ENCODE data around the gene ALG11. TPM values are rescaled to one million over a fixed set of nuclear protein-coding genes. Genes with fewer than 3 reads are reported as not detected.
"Not testable (repeated sequence)": the region's sequence is repeated elsewhere in the genome, so short reads cannot be mapped to it uniquely, and the experiment has no call there.

Gene ALG11
- 10 to 100 TPM; 29.7 to 36.8 (median 32.7) TPM for polyA plus RNA-seq (ENCODE audit: insufficient read length in 4 of 4)

- peak; percentile 95 to 97 (median 97) for DNase-seq (ENCODE audit: low read depth in 4 of 4, low spot score in 3 of 4)
Observed at GRCh38 chr13:52011632-52012511, at the start of gene ALG11. TSS of gene ALG11 (plus strand) at chr13:52012398. CDS start at chr13:52012419, 21 bp downstream.

- DNase-seq (ENCODE audit: low read depth in 4 of 4, low spot score in 3 of 4) = no peak
Observed at GRCh38 chr13:51966186-51966585, 46.0 kb upstream of the ALG11 start.

- DNase-seq (ENCODE audit: low read depth in 4 of 4, low spot score in 3 of 4) = no peak
Observed at GRCh38 chr13:51967482-51968446, 44.4 kb upstream of the ALG11 start.

DNA sequence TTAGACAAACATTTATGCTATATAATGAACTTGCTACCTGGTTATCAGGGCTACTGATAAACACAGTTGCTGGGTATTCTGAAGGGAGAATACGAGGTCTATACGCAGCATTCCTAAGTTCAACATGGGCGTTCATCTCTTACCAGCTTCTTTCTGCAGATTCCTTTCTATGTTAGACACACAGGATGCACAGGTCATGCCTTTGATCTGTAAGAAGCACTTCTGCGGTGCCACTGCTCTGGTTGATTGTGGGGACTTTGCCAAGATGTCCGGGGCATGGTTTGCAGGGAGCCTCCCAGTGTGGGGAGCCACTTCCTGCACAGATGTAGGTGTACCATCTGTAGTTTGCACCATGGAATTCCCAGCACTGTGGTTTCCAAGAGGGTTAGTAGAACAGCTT, 41.8 kb upstream of the ALG11 start:
- no peak for DNase-seq (ENCODE audit: low read depth in 4 of 4, low spot score in 3 of 4)

DNA sequence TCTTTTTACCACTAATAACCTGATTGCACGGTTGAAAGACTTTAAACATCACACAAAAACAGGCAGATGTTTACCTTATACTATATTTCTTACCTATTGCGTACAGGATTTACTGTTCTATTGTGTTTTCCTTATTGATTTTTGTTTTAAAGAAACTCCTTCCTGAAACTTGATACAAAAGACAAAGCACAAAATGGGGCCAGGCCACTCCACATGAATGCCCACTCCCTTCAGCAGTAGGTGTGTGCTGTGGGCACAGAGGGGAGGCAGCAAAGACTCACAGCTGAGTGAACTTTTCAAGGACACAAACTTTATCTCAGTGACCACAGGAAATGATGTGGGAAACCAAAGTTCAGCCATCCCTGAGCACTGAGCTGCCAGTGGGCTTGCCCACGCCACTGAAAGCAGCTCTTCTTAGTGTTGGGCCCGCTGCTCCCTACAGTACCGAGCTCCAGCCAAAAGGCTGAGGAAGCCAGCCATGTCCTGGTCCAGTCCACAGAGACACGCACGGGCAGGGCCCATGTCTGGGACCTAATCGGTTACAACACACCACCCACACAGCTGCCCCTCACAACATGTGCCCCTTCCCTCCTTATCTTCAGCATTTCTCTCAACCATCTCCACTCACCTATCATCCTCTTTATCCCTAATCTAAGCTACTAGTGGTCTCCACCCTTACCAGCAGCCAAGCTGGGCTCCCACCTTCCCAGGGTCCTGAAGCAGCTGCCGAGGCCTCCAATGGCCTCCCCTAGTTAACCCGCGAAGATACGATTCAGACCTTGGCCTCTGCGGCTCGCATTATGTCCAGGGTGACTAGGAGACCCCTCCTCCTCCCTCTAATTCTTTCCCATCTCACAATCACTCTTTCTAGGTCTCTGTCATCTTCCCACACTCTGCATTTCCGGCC, 40.4 kb upstream of the ALG11 start:
- DNase-seq (ENCODE audit: low read depth in 4 of 4, low spot score in 3 of 4) = no peak

GRCh38 chr13:51974482-51974881, 37.7 kb upstream of the ALG11 start:
- no peak for DNase-seq (ENCODE audit: low read depth in 4 of 4, low spot score in 3 of 4)

DNA sequence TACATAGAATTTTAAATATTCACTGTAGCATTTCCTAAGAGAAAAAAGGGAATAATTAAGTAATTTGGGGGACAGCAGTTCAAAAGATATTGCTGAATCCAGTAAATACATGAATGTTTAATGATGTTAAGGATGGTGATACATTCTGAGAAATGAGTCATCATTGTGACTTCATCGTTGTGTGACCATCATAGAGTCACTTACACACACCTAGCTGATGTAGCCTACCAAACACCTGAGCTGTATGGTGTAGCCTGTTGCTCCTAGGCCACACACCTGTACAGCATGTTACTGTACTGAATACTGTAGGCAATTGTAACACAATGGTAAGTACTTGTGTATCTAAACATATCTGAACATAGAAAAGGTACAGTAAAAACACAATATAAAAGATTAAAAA, 35.8 kb upstream of the ALG11 start:
- no peak for DNase-seq (ENCODE audit: low read depth in 4 of 4, low spot score in 3 of 4)

DNA sequence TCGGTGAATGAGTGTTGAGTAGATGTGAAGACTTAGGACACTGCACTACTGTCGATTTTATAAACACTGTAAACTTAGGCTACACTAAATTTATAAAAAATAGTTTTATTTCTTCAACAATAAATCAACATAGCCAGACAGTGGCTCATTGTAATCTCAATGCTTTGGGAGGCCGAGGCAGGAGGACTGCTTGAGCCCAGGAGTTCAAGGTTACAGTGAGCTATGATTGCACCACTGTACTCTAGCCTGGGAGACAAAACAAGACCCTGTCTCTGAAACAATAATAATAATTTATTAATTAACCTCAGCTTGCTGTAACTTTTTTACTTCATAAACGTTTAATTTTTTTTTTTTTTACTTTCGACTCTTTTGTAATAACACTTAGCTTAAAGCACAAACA, 35.3 kb upstream of the ALG11 start:
- DNase-seq (ENCODE audit: low read depth in 4 of 4, low spot score in 3 of 4) = no peak

DNA sequence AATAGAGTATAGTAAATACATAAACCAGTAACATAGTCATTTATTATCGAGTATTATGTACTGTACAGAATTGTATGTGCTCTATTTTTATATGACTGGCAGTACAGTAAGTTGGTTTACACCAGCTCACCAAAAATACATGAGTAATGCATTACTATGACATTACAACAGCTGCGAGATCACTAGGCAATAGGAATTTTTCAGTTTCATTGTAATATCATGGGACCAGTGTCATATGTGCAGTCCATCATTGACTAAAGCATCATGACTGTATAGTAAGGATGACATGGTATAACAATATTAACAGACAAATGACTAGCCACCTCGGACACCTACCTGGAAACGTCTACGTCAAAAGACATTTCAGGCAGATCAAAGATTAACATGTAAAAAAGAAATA, 34.6 kb upstream of the ALG11 start:
- DNase-seq (ENCODE audit: low read depth in 4 of 4, low spot score in 3 of 4) = no peak

GRCh38 chr13:51978796-51979556, 33.2 kb upstream of the ALG11 start:
- DNase-seq (ENCODE audit: low read depth in 4 of 4, low spot score in 3 of 4) = no peak

GRCh38 chr13:51980908-51981307, 31.3 kb upstream of the ALG11 start:
- no peak for DNase-seq (ENCODE audit: low read depth in 4 of 4, low spot score in 3 of 4)

DNA sequence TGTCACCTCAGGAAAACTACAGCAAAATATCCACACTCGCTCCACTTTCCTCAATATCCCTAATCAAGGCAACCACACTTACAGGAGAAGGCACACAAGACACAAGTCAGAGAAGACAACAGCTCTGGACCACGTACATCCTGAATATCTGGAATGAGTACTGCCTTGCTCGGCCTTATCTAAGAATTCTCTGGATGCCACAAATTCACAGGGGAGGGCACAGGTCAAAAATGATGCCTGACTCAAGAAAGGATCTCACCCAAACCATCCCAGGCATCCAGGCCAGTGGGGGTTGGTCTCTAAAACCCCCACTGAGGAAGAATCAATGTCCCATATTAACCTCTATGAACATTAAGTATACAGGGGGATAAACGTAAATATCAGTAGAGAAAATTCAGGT, 30.8 kb upstream of the ALG11 start:
- DNase-seq (ENCODE audit: low read depth in 4 of 4, low spot score in 3 of 4) = no peak

GRCh38 chr13:51983292-51983691, 28.9 kb upstream of the ALG11 start:
- DNase-seq (ENCODE audit: low read depth in 4 of 4, low spot score in 3 of 4) = not testable (repeated sequence)

GRCh38 chr13:51984904-51985303, 27.3 kb upstream of the ALG11 start:
- not testable (repeated sequence) for DNase-seq (ENCODE audit: low read depth in 4 of 4, low spot score in 3 of 4)

GRCh38 chr13:51988988-51989618, 23.1 kb upstream of the ALG11 start:
- no peak for DNase-seq (ENCODE audit: low read depth in 4 of 4, low spot score in 3 of 4)

DNA sequence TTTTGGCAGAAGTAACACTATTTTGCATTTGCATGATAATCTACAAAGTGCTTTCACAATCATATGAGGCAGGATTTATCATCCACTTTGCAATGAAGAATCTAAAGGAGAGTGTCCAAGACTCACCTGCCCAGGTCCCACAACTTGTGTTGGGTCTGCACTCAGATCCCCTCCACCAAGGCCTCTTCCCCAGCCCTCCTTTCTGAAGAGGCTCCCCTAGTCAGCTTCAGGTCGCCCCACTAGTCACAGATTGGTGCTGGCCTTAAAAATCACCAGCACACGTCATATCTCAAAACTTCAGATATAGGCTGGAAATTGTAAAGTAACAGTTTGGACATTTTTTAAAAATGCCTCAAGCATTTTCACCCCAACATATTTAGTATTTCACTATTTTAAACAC, 18.5 kb upstream of the ALG11 start:
- no peak for DNase-seq (ENCODE audit: low read depth in 4 of 4, low spot score in 3 of 4)

- DNase-seq (ENCODE audit: low read depth in 4 of 4, low spot score in 3 of 4) = no peak
Observed at GRCh38 chr13:51995677-51996551, 16.3 kb upstream of the ALG11 start.

- DNase-seq (ENCODE audit: low read depth in 4 of 4, low spot score in 3 of 4) = no peak
Observed at GRCh38 chr13:51996641-51997040, 15.6 kb upstream of the ALG11 start.

Measured in left renal pelvis (tissue), 4 donors.